Esophagus muscularis mucosa (tissue), 4 donors: ENCODE results near the gene TNRC18.

Source experiments
- CTCF ChIP-seq, 3 experiments: fragments of 200-600 bp in 2 of 3; fragments of 450-650 bp in 1 of 3; sonication (generic) in 2 of 3; IDR thresholded peaks; one replicate each; pipeline ENCODE4 v1.5.1; 2017 to 2019; ENCODE audit warnings: antibody characterized with exemption in 3 of 3, mild to moderate bottlenecking in 2 of 3, moderate library complexity in 1 of 3
- EP300 ChIP-seq: sonication (generic); formaldehyde crosslinking; IDR thresholded peaks from one replicate; pipeline ENCODE4 v1.6.1; 2017; ENCODE audit warnings: antibody characterized with exemption
- POLR2A ChIP-seq: fragments of 450-650 bp; IDR thresholded peaks from one replicate; pipeline ENCODE4 v1.6.1; 2017; ENCODE audit warnings: antibody characterized with exemption, moderate library complexity, mild to moderate bottlenecking, low read depth
- POLR2AphosphoS5 ChIP-seq, 2 donors: sonication (generic); formaldehyde crosslinking; IDR thresholded peaks; one replicate each; pipeline ENCODE4 v1.6.1; 2017; ENCODE audit warnings: antibody characterized with exemption in 2 of 2

GRCh38 chr7:5360971-5361370 lies 62.7 kb downstream of the TNRC18 start:
- TF ChIP-seq CTCF (IDR thresholded peaks at IDR 0.05) (no peak), POLR2A (no peak), POLR2AphosphoS5 (IDR thresholded peaks at IDR 0.05) (no peak), EP300 (no peak)
